BE2C (cell line): ENCODE results near the gene SLC16A10.
"Not testable (repeated sequence)": the region's sequence is repeated elsewhere in the genome, so short reads cannot be mapped to it uniquely, and the experiment has no call there.

Experiments used
- DNase-seq: peaks from one replicate; pipeline ENCODE4 v3.0.0-alpha.2; 2020
- H3K27me3 ChIP-seq: fragments of 250-450 bp; sonication (Bioruptor Pico); 2 replicates; pipeline ENCODE4 v1.5.1; 2020; ENCODE audit warnings: mild to moderate bottlenecking
- H3K36me3 ChIP-seq: fragments of 250-450 bp; sonication (Bioruptor Pico); 2 replicates; pipeline ENCODE4 v1.5.1; 2020; ENCODE audit warnings: mild to moderate bottlenecking
- H3K4me1 ChIP-seq: fragments of 250-450 bp; sonication (Bioruptor Pico); 2 replicates; pipeline ENCODE4 v1.5.1; 2020
- H3K4me3 ChIP-seq: 2 replicates; pipeline ENCODE4 v1.5.1; 2011; ENCODE audit warnings: low read depth, low read length
- H3K9me3 ChIP-seq: fragments of 250-450 bp; sonication (Bioruptor Pico); 2 replicates; pipeline ENCODE4 v1.5.1; 2020
- TF ChIP-seq, protein P1 (sequence below): IDR thresholded peaks from 2 replicates; pipeline ENCODE4 v1.5.1; 2012; ENCODE audit warnings: mild to moderate bottlenecking, low read depth, low read length

SLC16A10 gene

DNA sequence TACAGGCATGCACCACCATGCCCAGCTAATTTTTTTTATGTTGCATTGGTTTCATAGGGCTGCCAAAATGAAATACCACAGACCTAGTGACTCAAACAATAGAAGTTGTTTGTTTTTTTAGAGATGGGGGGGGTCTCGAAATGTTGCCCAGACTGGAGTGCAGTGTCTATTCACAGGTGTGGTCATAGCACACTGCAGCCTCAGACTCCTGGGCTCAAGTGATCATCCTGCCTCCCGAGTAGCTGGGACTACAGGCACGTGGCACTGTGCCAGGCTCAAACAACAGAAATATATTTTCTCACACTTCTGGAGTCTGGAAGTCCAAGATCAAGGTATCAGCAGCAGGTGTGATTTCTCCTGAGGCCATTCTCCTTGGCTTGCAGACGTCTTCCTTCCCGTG is 6.6 kb upstream of the SLC16A10 start:
- H3K9me3 ChIP-seq: no peaks in the 10 kb centered on the region
- TF ChIP-seq, protein P1, sequence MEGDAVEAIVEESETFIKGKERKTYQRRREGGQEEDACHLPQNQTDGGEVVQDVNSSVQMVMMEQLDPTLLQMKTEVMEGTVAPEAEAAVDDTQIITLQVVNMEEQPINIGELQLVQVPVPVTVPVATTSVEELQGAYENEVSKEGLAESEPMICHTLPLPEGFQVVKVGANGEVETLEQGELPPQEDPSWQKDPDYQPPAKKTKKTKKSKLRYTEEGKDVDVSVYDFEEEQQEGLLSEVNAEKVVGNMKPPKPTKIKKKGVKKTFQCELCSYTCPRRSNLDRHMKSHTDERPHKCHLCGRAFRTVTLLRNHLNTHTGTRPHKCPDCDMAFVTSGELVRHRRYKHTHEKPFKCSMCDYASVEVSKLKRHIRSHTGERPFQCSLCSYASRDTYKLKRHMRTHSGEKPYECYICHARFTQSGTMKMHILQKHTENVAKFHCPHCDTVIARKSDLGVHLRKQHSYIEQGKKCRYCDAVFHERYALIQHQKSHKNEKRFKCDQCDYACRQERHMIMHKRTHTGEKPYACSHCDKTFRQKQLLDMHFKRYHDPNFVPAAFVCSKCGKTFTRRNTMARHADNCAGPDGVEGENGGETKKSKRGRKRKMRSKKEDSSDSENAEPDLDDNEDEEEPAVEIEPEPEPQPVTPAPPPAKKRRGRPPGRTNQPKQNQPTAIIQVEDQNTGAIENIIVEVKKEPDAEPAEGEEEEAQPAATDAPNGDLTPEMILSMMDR: no peak
- no peak overlapping the region for H3K4me3 ChIP-seq
- DNase-seq: no peak
- H3K4me1 ChIP-seq: no peaks in the 10 kb centered on the region
- no peaks in the 10 kb centered on the region for H3K27me3 ChIP-seq
- H3K36me3 ChIP-seq: no peaks in the 10 kb centered on the region

DNA sequence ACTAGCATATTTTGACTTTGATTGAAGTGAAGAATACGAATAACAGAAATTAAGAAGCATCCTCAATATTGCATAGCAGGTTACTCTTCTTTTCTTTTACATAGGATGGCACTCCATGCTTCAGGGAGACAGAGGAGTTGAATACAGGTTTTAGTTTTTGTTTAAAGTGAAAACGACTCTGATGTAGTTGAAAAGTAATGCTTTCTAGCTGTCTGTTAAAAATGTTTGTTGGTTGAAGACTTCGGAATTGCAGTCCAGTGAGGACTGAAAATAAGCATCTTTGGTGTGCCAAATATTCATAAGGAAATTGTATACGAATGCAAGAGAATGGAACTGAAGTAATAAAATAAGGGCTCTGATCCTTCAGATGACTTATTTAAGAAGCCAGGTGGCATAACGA is 618 bp upstream of the SLC16A10 start:
- TF ChIP-seq, protein P1: no peak
- no peaks in the 10 kb centered on the region for H3K27me3 ChIP-seq

GRCh38 chr6:111087871-111088667 is 766 bp downstream of the SLC16A10 start:
- Histone ChIP-seq H3K4me3 (peak overlapping the region; percentile 78), H3K9me3 (no peaks in the 10 kb centered on the region), H3K27me3 (no peaks in the 10 kb centered on the region), H3K36me3 (no peaks in the 10 kb centered on the region), H3K4me1 (no peaks in the 10 kb centered on the region; the same call in 1 of the 2 replicates)
- DNase-seq: no peak
- TF ChIP-seq, protein P1: no peak

More for the DNA sequence above, 618 bp upstream of the SLC16A10 start:
- no peaks in the 10 kb centered on the region for H3K36me3 ChIP-seq
- H3K4me3 ChIP-seq: peak overlapping the region; percentile 78
- H3K9me3 ChIP-seq: no peaks in the 10 kb centered on the region
- no peak for DNase-seq
- no peaks in the 10 kb centered on the region; the same call in 1 of the 2 replicates for H3K4me1 ChIP-seq

DNA sequence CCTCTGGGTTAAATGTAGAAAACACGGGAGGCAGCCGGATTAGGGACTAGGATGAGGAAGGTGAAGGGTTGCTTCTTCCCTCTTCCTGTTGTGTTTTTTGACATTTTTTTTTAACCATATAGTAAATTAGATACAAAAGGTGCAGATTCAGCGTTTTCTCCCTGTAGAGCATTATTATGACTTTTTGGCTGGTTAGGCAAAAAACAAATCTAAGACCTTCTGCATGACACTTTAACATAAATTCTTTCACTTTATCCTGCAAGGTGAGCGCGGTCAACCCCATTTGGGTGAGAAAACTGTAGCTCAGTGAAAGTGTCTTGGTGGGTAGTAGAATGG is 1.3 kb downstream of the SLC16A10 start:
- TF ChIP-seq, protein P1: no peak
- H3K36me3 ChIP-seq: no peaks in the 10 kb centered on the region
- DNase-seq: no peak
- no peaks in the 10 kb centered on the region for H3K27me3 ChIP-seq
- H3K4me3 ChIP-seq: peak overlapping the region; percentile 78
- no peaks in the 10 kb centered on the region; the same call in 1 of the 2 replicates for H3K4me1 ChIP-seq
- no peaks in the 10 kb centered on the region for H3K9me3 ChIP-seq

DNA sequence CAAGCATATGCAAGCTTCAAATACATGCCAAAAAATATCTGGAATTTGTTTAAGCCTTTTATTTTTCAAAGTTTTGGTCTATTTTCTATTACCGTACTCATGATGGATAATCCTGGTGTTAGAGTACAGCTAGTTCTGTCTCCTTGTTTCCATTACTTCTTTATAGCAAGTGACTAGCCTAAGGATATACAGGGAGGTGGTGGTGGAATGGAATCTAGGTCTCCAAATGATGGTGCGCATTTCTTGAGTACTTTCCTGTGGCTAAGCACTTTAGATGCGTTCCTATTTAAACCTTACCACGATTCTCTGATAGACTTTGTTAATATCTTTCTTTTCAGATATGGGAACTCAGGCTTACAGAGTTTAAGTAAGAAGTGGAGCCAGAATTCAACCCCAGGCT is 3.5 kb downstream of the SLC16A10 start:
- Histone ChIP-seq H3K9me3 (no peaks in the 10 kb centered on the region), H3K4me1 (peaks cover 4% of the 10 kb centered on the region; the same call in 1 of the 2 replicates), H3K36me3 (no peaks in the 10 kb centered on the region), H3K4me3 (no peak overlapping the region), H3K27me3 (no peaks in the 10 kb centered on the region)
- TF ChIP-seq, protein P1: no peak
- no peak for DNase-seq

DNA sequence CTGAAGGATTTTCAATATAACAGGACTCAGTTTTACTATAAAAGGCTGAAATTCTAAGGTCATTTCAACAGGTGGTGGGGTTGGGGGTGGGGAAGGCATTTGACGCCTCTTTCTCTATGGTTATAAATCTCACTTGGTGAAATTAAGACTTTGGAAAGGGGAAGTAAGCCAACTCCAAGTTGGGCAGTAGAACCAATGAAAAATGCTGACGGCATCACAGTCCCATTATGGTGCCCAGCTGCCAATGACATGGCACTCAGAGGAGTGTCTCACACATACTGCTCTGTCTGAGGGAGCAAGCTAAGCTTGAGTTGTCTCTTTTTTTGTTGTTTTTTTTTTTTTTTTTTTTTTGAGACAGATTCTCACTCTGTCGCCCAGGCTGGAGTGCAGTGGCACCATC is 4.7 kb downstream of the SLC16A10 start:
- DNase-seq: no peak
- peaks cover 7% of the 10 kb centered on the region; the same call in 1 of the 2 replicates for H3K4me1 ChIP-seq
- no peak overlapping the region for H3K4me3 ChIP-seq
- H3K27me3 ChIP-seq: no peaks in the 10 kb centered on the region
- TF ChIP-seq, protein P1: no peak
- no peaks in the 10 kb centered on the region for H3K9me3 ChIP-seq
- H3K36me3 ChIP-seq: no peaks in the 10 kb centered on the region

DNA sequence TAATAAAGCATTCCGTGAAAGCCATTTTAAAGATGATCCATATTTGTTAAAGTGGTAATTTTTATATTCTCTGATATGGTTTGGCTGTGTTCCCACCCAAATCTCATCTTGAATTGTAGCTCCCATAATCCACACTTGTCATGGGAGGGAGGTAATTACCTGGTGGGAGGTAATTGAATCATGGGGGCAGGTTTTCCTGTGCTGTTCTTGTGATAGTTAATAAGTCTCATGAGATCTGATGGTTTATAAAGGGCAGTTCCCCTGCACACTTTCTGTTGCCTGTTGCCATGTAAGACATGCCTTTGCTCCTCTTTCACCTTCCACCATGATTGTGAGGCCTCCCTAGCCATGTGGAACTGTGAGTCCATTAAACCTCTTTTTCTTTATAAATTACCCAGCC is 8.2 kb downstream of the SLC16A10 start:
- DNase-seq, H3K36me3 ChIP-seq, H3K4me3 ChIP-seq, H3K9me3 ChIP-seq, H3K4me1 ChIP-seq, H3K27me3 ChIP-seq: not testable (repeated sequence)
